ENCODE measurements around the gene CA7. TPM values are rescaled to one million over a fixed set of nuclear protein-coding genes. Genes with fewer than 3 reads are reported as not detected.

Gene CA7
- total RNA-seq, 2 experiments from 2014 or later = not detected

Other genes with a start within 250 kb of the CA7 start
- gene CMTM3, start 239.7 kb upstream of the CA7 start, total RNA-seq = 100 to 1,000 TPM; 100 to 107 TPM
- gene CMTM4, start 147.7 kb upstream of the CA7 start, total RNA-seq = under 1 TPM; 0.73 to 0.84 TPM
- gene DYNC1LI2, start 92.8 kb upstream of the CA7 start, total RNA-seq = 10 to 100 TPM; 53.9 to 65.9 TPM
- under 1 TPM; 0.15 to 0.27 TPM for gene TERB1, start 42.8 kb upstream of the CA7 start, total RNA-seq
- 10 to 100 TPM; 62.5 to 72.6 TPM for gene NAE1, start 13.4 kb upstream of the CA7 start, total RNA-seq
- gene PDP2, start 36.1 kb downstream of the CA7 start, total RNA-seq = 10 to 100 TPM; 20.8 to 21.4 TPM
- not detected for gene CDH16, start 74.5 kb downstream of the CA7 start, total RNA-seq
- gene RRAD, start 81.1 kb downstream of the CA7 start, total RNA-seq = under 1 TPM; 0.20 to 0.23 TPM
- gene CIAO2B, start 90.0 kb downstream of the CA7 start, total RNA-seq = 100 to 1,000 TPM in 1 of 2 experiments, 10 to 100 TPM in 1; 95.2 to 112 TPM
- gene CES2, start 91.1 kb downstream of the CA7 start, total RNA-seq = 10 to 100 TPM; 31.5 to 34.9 TPM
- 1 to 10 TPM; 5.9 to 6.4 TPM for gene CES3, start 116.9 kb downstream of the CA7 start, total RNA-seq
- gene CES4A, start 144.2 kb downstream of the CA7 start, total RNA-seq = 10 to 100 TPM; 28.9 to 30.5 TPM
- 100 to 1,000 TPM; 218 to 222 TPM for gene CBFB, start 184.7 kb downstream of the CA7 start, total RNA-seq

Measured in activated CD4-positive, alpha-beta T cell treated with anti-CD3 and anti-CD28 coated beads, Interleukin-2, amount 10 ng/mL, durations not matched to agents 7 days and 5 days (primary cell).